Activated CD4-positive, alpha-beta T cell treated with anti-CD3 and anti-CD28 coated beads for 36 hours (primary cell): ENCODE data around the gene SMLR1. TPM values are rescaled to one million over a fixed set of nuclear protein-coding genes. Genes with fewer than 3 reads are reported as not detected.

Experiments used
- ATAC-seq: fragments of 200-7000 bp; cut with Tn5 transposase; one replicate; pipeline ENCODE4 v1.10.0; 2021; ENCODE audit warnings: mild to moderate bottlenecking, moderate library complexity
- CTCF ChIA-PET: fragments of 350-600 bp; sonication (Branson Sonifier 250); formaldehyde crosslinking; loops from one replicate; lab custom pipeline; 2021; ENCODE audit warnings: antibody characterized with exemption; lab: Charles Lee
- POLR2A ChIA-PET: fragments of 350-600 bp; sonication (Branson Sonifier 250); formaldehyde crosslinking; loops from one replicate; lab custom pipeline; 2021; ENCODE audit warnings: antibody characterized with exemption, inconsistent platforms; lab: Charles Lee
- DNase-seq: peaks from one replicate; pipeline ENCODE4 v3.0.0-alpha.2; 2020
- H3K27ac Mint-ChIP-seq: one replicate; pipeline ENCODE4 v1.8.0; 2021; ENCODE audit warnings: mixed read lengths
- H3K27me3 Mint-ChIP-seq: one replicate; pipeline ENCODE4 v1.8.0; 2021; ENCODE audit warnings: mixed read lengths
- H3K36me3 Mint-ChIP-seq: one replicate; pipeline ENCODE4 v1.8.0; 2021; ENCODE audit warnings: low read depth, mixed read lengths
- H3K4me1 Mint-ChIP-seq: one replicate; pipeline ENCODE4 v1.8.0; 2021; ENCODE audit warnings: mixed read lengths
- H3K4me3 Mint-ChIP-seq: one replicate; pipeline ENCODE4 v1.8.0; 2021; ENCODE audit warnings: mild to moderate bottlenecking, moderate library complexity, mixed read lengths
- H3K9me3 Mint-ChIP-seq: one replicate; pipeline ENCODE4 v1.8.0; 2021; ENCODE audit warnings: low read depth, mixed read lengths
- intact Hi-C, 2 experiments: fragments of 100-400 bp; cut with DNase I in 1 of 2; cut with micrococcal nuclease in 1 of 2; formaldehyde crosslinking; loops; one replicate each; pipeline versions ENCODE4 v1.14.2 to v1.15.1; 2022 to 2024; cut with DNase I, micrococcal nuclease
- total RNA-seq, 2 experiments: library from RNA; stranded (reverse); gene quantifications; one replicate each; pipeline ENCODE4 v1.2.3, GENCODE V29; 2021

The SMLR1 gene
- total RNA-seq, 2 experiments from 2014 or later: not detected

DNA sequence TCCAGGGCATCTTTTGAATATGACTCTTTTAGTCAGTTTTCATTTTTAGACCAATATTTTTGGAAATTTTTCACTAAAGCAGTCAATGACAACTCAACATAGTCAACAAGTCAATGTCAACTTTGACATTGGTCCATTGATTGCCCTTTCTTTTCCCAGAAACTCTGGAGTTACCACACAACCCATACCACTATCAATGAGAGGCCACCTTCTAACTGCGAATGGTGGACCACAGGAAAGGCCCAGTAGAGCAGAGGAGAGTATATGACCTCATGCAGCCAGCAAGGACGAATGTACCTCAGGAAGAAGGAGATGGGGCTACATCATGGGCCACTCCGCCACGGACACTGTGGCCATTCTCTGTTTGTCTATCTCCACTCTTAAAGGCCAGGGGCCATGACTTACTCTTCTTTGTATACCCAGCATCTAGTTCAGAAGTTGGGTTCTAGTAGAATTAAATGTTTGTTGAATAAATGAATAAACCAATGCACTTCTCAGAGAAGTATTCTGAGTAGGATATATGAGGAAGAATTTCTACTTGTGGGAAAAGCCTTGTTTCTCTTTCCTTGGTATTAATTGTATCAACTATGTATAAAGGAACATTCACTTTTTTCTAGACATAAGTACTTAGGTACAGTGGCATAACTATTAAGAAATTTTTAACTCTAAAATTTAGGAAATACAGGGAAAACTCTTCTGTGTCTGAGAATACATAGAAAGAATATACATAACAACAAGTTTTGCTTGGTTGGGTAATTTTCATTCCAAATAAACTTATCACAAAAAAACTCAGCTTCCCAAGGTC is 562 bp upstream of the SMLR1 start:
- no peak for DNase-seq
- H3K4me3 Mint-ChIP-seq: no peak overlapping the region
- H3K4me1 Mint-ChIP-seq: peaks cover 2% of the 10 kb centered on the region
- no peak for ATAC-seq
- no peak overlapping the region for H3K27ac Mint-ChIP-seq
- CTCF ChIA-PET: no interaction called here
- no peaks in the 10 kb centered on the region for H3K27me3 Mint-ChIP-seq
- H3K9me3 Mint-ChIP-seq: no peaks in the 10 kb centered on the region
- intact Hi-C loops: no loop called here
- H3K36me3 Mint-ChIP-seq: no peaks in the 10 kb centered on the region
- POLR2A ChIA-PET: no interaction called here

DNA sequence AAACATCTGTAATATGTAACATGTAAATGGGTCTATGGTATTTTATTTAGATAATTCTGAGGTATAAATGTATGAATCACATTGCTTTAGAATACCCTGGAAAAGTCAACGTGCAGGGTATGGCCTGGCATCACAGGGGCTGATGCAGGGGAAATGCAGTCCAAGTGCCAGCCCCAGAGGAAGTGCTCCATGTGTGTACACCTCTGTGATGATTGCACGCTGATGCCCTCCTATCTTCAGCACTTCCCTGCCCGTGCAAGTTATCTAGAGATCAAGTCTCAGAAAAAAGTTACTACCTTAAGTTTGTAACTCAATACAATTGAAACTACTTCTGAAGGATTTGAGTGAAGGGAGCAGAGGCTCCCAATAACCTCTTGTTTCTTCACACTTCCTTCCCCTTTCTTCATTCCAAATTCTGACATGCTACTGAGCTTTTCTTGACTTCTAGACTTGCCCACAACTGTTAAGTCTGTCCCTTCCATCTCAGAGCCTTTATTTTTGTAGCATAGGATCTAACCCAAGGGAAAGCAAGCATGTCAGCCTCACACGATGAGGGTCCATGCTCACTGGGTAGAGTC is 2.2 kb downstream of the SMLR1 start:
- CTCF ChIA-PET: no interaction called here
- DNase-seq: no peak
- no peak overlapping the region for H3K27ac Mint-ChIP-seq
- no peak for ATAC-seq
- H3K9me3 Mint-ChIP-seq: no peaks in the 10 kb centered on the region
- H3K27me3 Mint-ChIP-seq: no peaks in the 10 kb centered on the region
- H3K4me3 Mint-ChIP-seq: no peak overlapping the region
- intact Hi-C loops: no loop called here
- no peaks in the 10 kb centered on the region for H3K36me3 Mint-ChIP-seq
- H3K4me1 Mint-ChIP-seq: peaks cover 2% of the 10 kb centered on the region
- POLR2A ChIA-PET: interaction anchor here (0.6 kb wide), 1 partner anchor 150 kb away, joined by 3 read pairs; no protein-coding TSS in a partner anchor

DNA sequence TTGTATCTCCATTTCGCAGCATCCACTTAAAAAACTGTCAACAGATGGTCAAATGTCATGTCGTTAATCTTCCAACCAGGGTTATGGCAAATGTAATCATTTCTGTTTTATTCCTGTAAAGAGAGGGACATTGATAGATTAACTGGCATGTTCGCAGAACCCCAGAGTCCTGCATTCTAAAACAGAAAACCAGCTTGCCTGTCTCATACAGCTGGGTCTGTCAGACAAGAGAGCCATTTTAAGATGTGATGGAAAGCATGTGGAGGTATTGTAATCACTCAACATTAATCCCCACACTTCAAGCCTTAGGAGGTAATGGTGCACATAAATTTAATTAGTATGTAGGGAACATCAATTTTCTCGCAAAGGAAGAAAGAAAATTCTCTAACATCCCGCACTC is 4.4 kb downstream of the SMLR1 start:
- intact Hi-C loops: no loop called here
- H3K4me1 Mint-ChIP-seq: no peaks in the 10 kb centered on the region
- CTCF ChIA-PET: interaction anchor here (1.3 kb wide), 1 partner anchor 288 kb away, joined by 4 read pairs; no protein-coding TSS in a partner anchor

DNA sequence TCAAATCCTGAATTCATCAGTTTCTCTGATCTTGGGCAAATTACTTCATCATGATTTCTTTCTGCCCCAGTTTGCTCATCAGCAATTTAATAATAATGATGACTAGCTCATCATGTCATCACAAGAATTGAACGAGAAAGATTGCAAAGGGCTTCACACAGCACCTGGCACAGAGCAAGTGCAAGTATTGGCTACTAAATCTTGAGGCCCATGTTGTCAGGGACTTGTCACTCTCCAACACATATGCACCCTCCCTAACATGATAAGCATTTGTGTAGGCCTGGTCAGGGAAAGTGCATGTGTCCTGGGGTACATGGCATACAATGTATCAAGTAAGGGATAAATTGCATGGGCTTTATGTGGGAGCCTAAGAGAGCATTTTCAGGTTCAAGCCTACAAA is 6.4 kb downstream of the SMLR1 start:
- no peak overlapping the region for H3K4me3 Mint-ChIP-seq
- no peaks in the 10 kb centered on the region for H3K9me3 Mint-ChIP-seq
- no peaks in the 10 kb centered on the region for H3K36me3 Mint-ChIP-seq
- CTCF ChIA-PET: no interaction called here
- intact Hi-C loops: no loop called here
- no peaks in the 10 kb centered on the region for H3K4me1 Mint-ChIP-seq
- no peak overlapping the region for H3K27ac Mint-ChIP-seq
- POLR2A ChIA-PET: no interaction called here
- H3K27me3 Mint-ChIP-seq: no peaks in the 10 kb centered on the region
- DNase-seq: no peak
- no peak for ATAC-seq

More for the DNA sequence above, 4.4 kb downstream of the SMLR1 start:
- Mint-ChIP-seq H3K27ac (no peak overlapping the region), H3K27me3 (no peaks in the 10 kb centered on the region), H3K4me3 (no peak overlapping the region), H3K36me3 (no peaks in the 10 kb centered on the region), H3K9me3 (no peaks in the 10 kb centered on the region)
- DNase-seq: no peak
- POLR2A ChIA-PET: no interaction called here
- no peak for ATAC-seq

DNA sequence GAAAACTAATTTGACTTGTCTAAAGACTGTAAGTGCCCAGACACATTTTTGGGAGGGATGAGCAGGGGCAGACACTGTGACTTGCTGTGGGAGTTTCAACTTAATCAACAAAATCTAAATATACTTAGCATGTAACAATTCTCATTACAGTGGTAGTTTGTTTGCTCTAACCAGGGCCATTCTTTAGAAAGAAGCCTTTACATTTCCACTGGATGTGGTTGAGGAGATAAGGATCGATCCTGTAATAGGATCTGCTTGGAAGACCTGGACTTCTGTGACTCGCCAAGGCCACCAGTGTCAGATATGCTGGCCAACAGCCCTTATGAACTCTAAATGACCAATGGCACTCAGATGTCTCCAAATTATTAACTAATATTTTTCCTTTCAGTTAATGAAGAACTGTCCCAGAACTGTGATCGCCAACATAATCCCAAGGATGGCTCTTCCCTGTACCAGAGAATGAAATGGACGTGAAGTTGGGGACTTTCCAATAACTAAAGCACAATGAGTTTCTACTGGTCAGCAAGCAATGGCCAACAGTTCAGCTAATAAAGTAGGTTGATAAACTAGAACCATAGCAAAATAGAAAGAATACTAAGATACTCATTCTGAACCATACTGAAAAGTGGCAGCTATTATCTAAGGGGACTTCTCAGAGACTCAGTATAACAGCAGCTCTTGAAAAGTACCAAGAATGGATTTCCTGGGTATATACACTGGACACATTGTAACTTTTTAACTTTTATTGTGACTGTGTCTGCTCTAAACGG is 7.5 kb downstream of the SMLR1 start:
- no peak overlapping the region for H3K27ac Mint-ChIP-seq
- DNase-seq: no peak
- POLR2A ChIA-PET: no interaction called here
- H3K9me3 Mint-ChIP-seq: no peaks in the 10 kb centered on the region
- no peaks in the 10 kb centered on the region for H3K4me1 Mint-ChIP-seq
- no peaks in the 10 kb centered on the region for H3K27me3 Mint-ChIP-seq
- H3K4me3 Mint-ChIP-seq: no peak overlapping the region
- ATAC-seq: no peak
- intact Hi-C loops: no loop called here
- no peaks in the 10 kb centered on the region for H3K36me3 Mint-ChIP-seq
- CTCF ChIA-PET: no interaction called here

DNA sequence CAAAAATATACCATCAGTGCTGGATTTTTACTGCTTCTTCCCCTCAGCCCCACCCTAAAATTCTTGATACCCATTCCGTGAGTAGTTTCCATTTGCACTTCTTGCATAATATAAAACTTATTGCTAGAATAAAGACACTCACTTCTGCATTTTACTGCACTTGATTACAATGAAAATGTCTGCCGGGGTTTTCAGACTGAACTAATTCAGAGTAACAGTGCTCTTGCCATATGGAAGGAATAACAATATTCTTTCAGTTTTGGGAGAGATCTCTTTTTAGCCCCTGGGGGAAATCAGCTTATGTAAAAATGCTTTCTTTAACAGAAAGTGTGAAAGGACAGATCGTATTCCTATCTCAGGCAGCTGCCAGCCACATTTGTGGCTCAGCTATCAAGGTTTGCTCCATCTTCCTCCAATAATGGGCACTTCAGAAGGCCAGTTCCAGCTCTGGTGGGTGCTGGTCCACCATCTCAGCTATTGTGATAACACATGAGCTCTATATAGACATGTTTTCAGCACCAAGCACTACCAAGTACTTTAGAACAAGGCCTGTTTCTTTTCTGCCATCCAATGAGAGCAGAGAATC is 8.9 kb downstream of the SMLR1 start:
- ChIA-PET POLR2A (no interaction called here), CTCF (no interaction called here)
- intact Hi-C loops: no loop called here
- Mint-ChIP-seq H3K4me3 (no peak overlapping the region), H3K4me1 (no peaks in the 10 kb centered on the region), H3K27me3 (no peaks in the 10 kb centered on the region), H3K9me3 (no peaks in the 10 kb centered on the region), H3K36me3 (no peaks in the 10 kb centered on the region), H3K27ac (no peak overlapping the region)
- no peak for DNase-seq
- ATAC-seq: no peak

DNA sequence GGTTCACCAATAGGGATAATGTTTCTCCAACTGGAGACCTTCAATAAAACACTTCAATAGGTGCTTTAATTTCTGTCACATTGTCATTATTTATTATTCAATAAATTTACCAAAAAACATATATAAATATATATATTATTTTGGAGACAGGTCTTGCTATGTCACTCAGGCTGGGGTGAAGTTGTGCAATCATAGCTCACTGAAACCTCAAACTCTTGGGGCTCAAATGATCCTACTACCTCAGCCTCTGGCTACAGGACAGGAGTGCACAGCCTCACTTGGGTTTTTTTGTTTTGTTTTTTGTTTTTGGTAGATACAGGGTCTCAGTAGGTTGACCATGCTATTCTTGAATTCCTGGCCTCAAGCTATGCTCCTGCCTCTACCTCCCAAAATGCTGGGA is 9.9 kb downstream of the SMLR1 start:
- CTCF ChIA-PET: no interaction called here
- H3K36me3 Mint-ChIP-seq: no peaks in the 10 kb centered on the region
- H3K4me1 Mint-ChIP-seq: no peaks in the 10 kb centered on the region
- ATAC-seq: no peak
- H3K27ac Mint-ChIP-seq: no peak overlapping the region
- no peak for DNase-seq
- intact Hi-C loops: no loop called here
- POLR2A ChIA-PET: no interaction called here
- H3K27me3 Mint-ChIP-seq: no peaks in the 10 kb centered on the region
- no peak overlapping the region for H3K4me3 Mint-ChIP-seq
- H3K9me3 Mint-ChIP-seq: no peaks in the 10 kb centered on the region

DNA sequence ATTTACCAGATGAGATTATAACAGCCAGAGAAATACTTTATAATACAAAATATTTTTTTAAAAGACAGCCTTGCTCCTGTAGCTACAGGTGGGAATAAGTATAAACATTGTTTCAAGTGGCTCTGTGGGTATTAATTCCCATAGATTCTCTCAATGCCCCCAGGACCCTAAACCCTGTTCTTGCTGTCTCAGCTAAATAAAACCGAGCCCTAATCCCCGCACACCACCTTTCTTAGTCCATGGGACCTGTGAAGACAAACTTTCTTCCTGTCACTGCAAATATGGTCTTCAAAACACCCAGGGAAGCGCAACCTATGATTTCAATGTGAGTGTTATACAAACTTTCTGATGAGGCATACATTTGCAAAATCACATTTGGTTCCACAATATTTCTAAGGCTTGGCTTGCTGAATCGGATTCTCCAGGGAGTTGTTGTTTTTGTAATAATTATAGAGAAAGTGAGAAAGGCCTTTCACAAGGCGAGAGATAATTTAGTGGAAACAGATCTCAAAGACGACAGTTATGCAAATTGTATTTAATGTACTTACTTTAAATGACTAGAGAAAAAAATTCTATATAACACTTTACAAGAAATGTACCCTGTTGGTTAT is 11.1 kb downstream of the SMLR1 start:
- no peaks in the 10 kb centered on the region for H3K4me1 Mint-ChIP-seq
- H3K36me3 Mint-ChIP-seq: no peaks in the 10 kb centered on the region
- H3K4me3 Mint-ChIP-seq: no peak overlapping the region
- CTCF ChIA-PET: no interaction called here
- POLR2A ChIA-PET: no interaction called here
- no peaks in the 10 kb centered on the region for H3K27me3 Mint-ChIP-seq
- H3K27ac Mint-ChIP-seq: no peak overlapping the region
- H3K9me3 Mint-ChIP-seq: no peaks in the 10 kb centered on the region
- DNase-seq: no peak
- no peak for ATAC-seq
- intact Hi-C loops: no loop called here

DNA sequence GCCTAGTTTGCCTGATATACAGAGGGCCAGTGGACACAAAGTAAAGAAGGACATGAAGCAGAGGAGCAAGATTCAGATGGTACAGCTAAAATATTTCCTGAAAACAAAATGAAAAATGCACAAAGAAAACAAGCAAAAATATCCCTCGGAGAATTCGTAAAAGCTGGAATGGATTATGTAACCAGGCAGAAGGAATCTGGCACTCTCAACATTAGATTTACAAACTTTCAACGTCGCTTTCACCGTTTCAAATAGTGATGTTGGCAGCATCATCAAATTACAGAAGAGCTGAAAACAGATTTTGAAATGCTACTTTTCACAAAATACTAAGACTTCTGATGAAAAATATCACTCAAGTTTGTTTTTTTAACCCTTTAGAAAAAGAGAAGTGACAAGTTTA is 11.7 kb downstream of the SMLR1 start:
- ATAC-seq (no peak), DNase-seq (no peak)
- H3K9me3 Mint-ChIP-seq: no peaks in the 10 kb centered on the region
- no peak overlapping the region for H3K27ac Mint-ChIP-seq
- CTCF ChIA-PET: no interaction called here
- no peaks in the 10 kb centered on the region for H3K36me3 Mint-ChIP-seq
- H3K4me3 Mint-ChIP-seq: no peak overlapping the region
- intact Hi-C loops: no loop called here
- POLR2A ChIA-PET: no interaction called here
- H3K4me1 Mint-ChIP-seq: no peaks in the 10 kb centered on the region
- H3K27me3 Mint-ChIP-seq: no peaks in the 10 kb centered on the region

DNA sequence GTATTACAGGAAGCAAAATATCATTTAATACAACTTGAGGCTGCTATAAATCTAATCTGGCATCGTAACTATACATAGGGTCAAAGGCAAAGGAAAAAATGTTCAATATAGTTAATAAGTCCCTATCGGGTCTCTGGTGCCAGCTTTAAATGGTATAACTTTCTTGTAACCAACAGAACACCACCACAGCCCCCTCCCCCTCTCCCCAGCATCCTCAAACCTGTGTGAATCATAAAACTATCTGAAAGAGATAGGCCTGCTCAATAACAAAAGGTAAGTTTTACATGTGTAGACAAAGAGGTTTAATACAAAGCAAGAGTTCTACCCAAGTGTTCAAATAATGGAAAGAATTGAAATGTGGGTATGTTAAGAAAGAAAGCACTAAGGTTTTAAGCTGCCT is 12.2 kb downstream of the SMLR1 start:
- DNase-seq (no peak), ATAC-seq (no peak)
- no peaks in the 10 kb centered on the region for H3K9me3 Mint-ChIP-seq
- POLR2A ChIA-PET: no interaction called here
- H3K36me3 Mint-ChIP-seq: no peaks in the 10 kb centered on the region
- no peak overlapping the region for H3K4me3 Mint-ChIP-seq
- no peaks in the 10 kb centered on the region for H3K27me3 Mint-ChIP-seq
- H3K4me1 Mint-ChIP-seq: no peaks in the 10 kb centered on the region
- CTCF ChIA-PET: no interaction called here
- no peak overlapping the region for H3K27ac Mint-ChIP-seq
- intact Hi-C loops: no loop called here

DNA sequence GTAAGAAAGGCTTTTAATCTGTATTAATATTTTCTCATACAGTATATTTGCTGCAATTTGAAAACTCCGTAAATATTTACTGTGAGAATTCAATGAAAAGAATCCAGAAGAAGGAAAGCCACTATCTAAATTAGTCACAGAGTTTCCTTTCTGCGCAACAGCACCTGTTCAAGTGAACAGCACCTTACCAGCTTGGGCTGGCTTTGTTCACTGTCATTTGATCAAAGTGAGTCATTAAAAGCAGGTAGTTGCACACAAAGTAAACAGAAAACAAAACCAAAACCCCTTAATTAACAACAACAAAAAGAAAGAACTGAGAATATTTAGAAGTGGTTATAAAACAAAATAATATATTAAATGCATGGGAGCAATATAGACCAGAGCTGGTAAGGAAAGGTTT is 12.8 kb downstream of the SMLR1 start:
- POLR2A ChIA-PET: no interaction called here
- intact Hi-C loops: loop anchor here (5.0 to 10.0 kb wide), 3 partner anchors 143 to 795 kb away; no protein-coding TSS in a partner anchor
- Mint-ChIP-seq H3K27me3 (no peaks in the 10 kb centered on the region), H3K9me3 (no peaks in the 10 kb centered on the region), H3K4me3 (no peak overlapping the region), H3K4me1 (no peaks in the 10 kb centered on the region), H3K27ac (no peak overlapping the region), H3K36me3 (no peaks in the 10 kb centered on the region)
- DNase-seq (no peak), ATAC-seq (no peak)
- CTCF ChIA-PET: no interaction called here
